ENCODE data around the gene ZSWIM5.
"Not testable (repeated sequence)": the region's sequence is repeated elsewhere in the genome, so short reads cannot be mapped to it uniquely, and the experiment has no call there.

The ZSWIM5 gene

GRCh38 chr1:45200906-45201500 lies 5.4 kb downstream of the ZSWIM5 start:
- no peak for DNase-seq

- no peak for DNase-seq
These were observed 6.0 kb downstream of the ZSWIM5 start for GRCh38 chr1:45200435-45200834.

GRCh38 chr1:45198185-45198584 lies 8.2 kb downstream of the ZSWIM5 start:
- no peak for DNase-seq

GRCh38 chr1:45196863-45197262 lies 9.5 kb downstream of the ZSWIM5 start:
- no peak for DNase-seq

- DNase-seq, result no peak
These were observed 15.0 kb downstream of the ZSWIM5 start for GRCh38 chr1:45191418-45191783.

GRCh38 chr1:45187725-45188124 lies 18.7 kb downstream of the ZSWIM5 start:
- no peak for DNase-seq

- not testable (repeated sequence) for DNase-seq
These were observed 26.4 kb downstream of the ZSWIM5 start for GRCh38 chr1:45179918-45180519.

- DNase-seq, result no peak
These were observed 29.0 kb downstream of the ZSWIM5 start for GRCh38 chr1:45177452-45177851.

GRCh38 chr1:45172764-45173163 lies 33.6 kb downstream of the ZSWIM5 start:
- no peak for DNase-seq

- no peak for DNase-seq
These were observed 34.4 kb downstream of the ZSWIM5 start for GRCh38 chr1:45172005-45172404.

- DNase-seq, result no peak
These were observed 34.8 kb downstream of the ZSWIM5 start for GRCh38 chr1:45171575-45171974.

GRCh38 chr1:45170151-45170742 lies 36.2 kb downstream of the ZSWIM5 start:
- DNase-seq, result no peak

GRCh38 chr1:45167947-45168346 lies 38.5 kb downstream of the ZSWIM5 start:
- not testable (repeated sequence) for DNase-seq

- DNase-seq, result not testable (repeated sequence)
These were observed 42.1 kb downstream of the ZSWIM5 start for GRCh38 chr1:45164307-45164706.

GRCh38 chr1:45163111-45163510 lies 43.3 kb downstream of the ZSWIM5 start:
- not testable (repeated sequence) for DNase-seq

GRCh38 chr1:45162041-45163035 lies 44.1 kb downstream of the ZSWIM5 start:
- not testable (repeated sequence) for DNase-seq

GRCh38 chr1:45155957-45156356 lies 50.4 kb downstream of the ZSWIM5 start:
- no peak for DNase-seq

- no peak for DNase-seq
These were observed 51.0 kb downstream of the ZSWIM5 start for GRCh38 chr1:45155423-45155822.

- DNase-seq, result no peak
These were observed 54.3 kb downstream of the ZSWIM5 start for GRCh38 chr1:45152126-45152525.

- no peak for DNase-seq
These were observed 58.1 kb downstream of the ZSWIM5 start for GRCh38 chr1:45148209-45148825.

GRCh38 chr1:45146833-45147232 lies 59.6 kb downstream of the ZSWIM5 start:
- no peak for DNase-seq

- DNase-seq, result no peak
These were observed 65.0 kb downstream of the ZSWIM5 start for GRCh38 chr1:45141247-45142003.
